GM12873 (cell line): ENCODE results near the gene CNNM4.

Source experiments
- CTCF ChIP-seq: IDR thresholded peaks from 2 replicates; pipeline ENCODE4 v1.5.1; 2012; ENCODE audit warnings: low read depth, mild to moderate bottlenecking, moderate library complexity, low read length, control low read depth; ENCODE audit not compliant: insufficient read depth; ENCODE audit errors: missing control alignments

CNNM4 gene

DNA sequence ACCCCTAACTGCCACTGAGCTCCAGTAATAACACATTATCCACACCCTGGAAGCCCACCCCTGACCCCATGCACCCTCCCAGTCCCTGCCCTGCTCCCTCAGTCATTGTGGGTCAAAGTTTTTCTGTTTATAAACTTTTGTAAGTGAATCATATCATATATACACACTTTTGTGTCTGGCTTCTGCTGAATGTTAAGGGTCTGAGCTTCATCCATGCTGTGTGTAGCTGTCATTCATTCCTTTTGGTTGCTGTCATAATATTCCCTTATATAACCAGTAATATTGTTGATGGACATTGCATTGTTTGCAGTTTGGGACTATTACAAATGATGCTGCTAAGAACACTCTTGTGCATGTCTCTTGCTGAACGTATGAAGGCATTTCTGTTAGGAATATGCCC is 14.5 kb downstream of the CNNM4 start:
- TF ChIP-seq CTCF, result no peak

DNA sequence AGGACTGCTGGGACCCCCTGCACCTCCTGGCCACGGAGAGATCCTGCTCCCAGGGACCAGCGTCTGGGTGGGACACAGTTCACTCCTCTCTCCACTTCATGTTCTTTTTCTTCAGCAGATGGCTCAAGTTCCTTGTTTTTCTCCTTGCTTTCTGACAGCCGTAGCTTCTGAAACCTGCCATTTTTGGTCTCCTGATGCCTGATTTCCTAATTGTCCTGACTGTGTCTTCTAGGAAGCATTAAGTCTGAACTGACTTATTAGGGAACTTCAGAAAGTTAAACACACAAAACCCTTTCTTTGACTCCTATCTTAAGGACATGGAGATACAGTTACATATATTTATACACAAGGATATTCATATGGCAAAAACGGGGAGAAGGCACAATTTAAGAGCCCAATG is 22.7 kb downstream of the CNNM4 start:
- TF ChIP-seq CTCF, result no peak

DNA sequence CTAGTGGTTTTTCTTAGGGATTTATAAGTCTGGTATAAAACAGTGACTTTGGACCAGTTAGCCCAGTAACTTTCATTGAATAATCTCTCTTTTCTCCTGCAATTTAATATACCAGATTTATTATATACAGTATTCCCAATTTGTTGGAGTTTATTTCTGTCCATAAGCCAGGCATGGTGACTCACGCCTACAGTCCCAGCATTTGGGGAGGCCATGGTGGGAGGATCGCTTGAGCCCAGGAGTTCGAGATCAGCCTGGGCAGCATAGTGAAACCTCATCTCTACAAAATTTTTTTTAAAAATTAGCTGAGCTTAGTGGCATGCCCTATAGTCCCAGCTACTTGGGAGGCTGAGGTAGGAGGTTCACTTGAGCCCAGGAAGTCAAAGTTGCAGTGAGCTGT is 26.7 kb downstream of the CNNM4 start:
- no peak for TF ChIP-seq CTCF

DNA sequence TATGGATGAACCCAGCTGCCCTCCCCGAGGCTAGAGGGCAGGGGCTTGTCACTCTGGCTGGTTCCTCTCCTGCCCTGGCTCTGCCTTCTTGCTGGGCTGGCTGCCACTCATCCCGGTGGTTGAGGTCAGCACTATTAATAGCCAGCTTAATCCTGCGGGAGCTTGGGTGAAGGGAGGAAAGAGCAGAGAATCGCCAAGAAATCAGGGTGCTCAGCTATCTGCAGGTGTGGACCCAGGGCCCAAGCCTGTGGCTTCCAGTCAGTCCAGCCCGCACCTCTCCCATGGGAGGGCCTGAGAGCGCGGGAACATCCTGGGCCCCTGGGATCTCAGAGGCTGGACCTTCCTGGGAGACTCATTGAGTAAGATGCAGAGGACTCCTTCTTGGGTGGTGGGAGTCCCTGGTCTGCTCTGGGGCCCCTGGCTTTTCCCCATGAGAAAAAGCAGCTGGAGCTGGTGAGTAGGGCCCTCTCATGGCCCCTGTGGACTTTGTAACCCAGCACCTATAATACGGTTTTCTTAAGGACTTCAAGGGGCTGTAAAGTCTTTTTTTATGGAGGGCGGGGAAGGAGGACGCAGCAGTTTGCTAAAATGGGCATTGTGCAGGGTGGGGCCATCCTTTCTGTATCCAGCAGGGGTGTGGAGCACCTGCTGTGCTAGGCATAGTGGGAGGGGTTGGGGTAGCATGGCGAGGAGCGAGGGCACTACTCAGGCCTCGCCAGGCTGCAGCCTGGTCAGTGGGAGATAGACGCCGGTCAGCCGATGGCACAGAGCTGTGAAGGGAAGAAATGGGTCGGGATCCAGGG is 27.9 kb downstream of the CNNM4 start:
- no peak for TF ChIP-seq CTCF

- TF ChIP-seq CTCF, result no peak
These were observed 28.5 kb downstream of the CNNM4 start for GRCh38 chr2:96789245-96789617.

DNA sequence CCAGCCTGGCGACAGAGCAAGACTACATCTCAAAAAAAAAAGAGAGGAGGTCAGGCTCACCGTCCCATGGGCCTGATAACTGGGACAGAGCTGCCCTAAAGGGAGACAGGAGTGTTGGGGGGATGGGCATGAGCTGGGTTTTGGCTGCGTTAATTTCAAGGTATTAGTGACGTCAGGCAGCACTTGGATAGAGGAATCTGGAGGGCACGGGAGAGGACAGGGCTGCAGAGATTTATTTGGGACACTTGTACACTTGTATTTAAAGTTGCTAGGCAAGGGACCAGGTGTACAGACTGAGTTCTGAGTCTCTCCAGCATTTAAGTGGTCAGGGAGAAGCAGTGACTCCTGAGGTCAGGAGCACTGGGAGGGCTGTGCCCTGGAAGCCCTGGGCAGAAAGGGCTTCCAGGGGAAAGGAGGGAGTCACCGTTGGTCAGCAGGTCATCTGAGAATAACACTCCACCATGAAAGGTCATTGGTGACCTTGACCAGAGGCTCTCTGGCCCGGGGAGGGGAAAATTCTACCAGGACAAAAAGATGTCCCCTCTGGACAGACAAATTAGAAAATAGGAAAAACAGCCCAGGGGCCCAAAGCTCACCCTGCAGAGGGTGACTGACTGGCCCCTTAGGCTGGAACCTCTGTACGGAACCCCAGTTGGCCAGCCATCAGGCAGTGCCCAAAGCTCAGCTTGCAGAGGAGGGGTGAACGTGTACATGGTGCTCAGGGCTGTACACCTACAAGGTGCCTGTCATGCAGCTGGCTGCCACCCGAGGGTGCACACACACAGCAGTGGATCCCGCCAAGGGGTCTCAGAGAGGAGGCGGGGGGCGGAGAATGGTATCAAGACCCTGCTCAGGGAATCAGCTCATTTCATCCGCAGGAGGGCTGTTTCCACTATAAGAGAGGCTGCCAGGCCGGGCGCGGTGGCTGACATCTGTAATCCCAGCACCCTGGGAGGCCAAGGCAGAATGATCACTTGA is 32.4 kb downstream of the CNNM4 start:
- no peak for TF ChIP-seq CTCF

- no peak for TF ChIP-seq CTCF
These were observed 34.4 kb downstream of the CNNM4 start for GRCh38 chr2:96795076-96795475.
